ENCODE results near the gene HRAS. TPM values are rescaled to one million over a fixed set of nuclear protein-coding genes. Genes with fewer than 3 reads are reported as not detected.

HRAS gene
- total RNA-seq, 1 donor from 2014 or later: 150 TPM

GRCh38 chr11:496834-497564 is 38.4 kb downstream of the HRAS start:
- peak; percentile 98 for FAIRE-seq
- DNase-seq (ENCODE audit: low read depth): no peak
- Histone ChIP-seq H3K27me3 (ENCODE audit: control insufficient read depth, insufficient read depth, low read length) (no peaks in the 10 kb centered on the region), H3K4me3 (ENCODE audit: low read depth, low read length) (no peak overlapping the region), H3K36me3 (ENCODE audit: control insufficient read depth, insufficient read depth, low read length) (peaks cover 51% of the 10 kb centered on the region)
- no peak for TF ChIP-seq CTCF (IDR thresholded peaks at IDR 0.05; ENCODE audit: insufficient read depth, low read length, severe bottlenecking)

- Histone ChIP-seq H3K36me3 (ENCODE audit: control insufficient read depth, insufficient read depth, low read length) (peaks cover 44% of the 10 kb centered on the region), H3K4me3 (ENCODE audit: low read depth, low read length) (no peak overlapping the region), H3K27me3 (ENCODE audit: control insufficient read depth, insufficient read depth, low read length) (no peaks in the 10 kb centered on the region)
- no peak for DNase-seq (ENCODE audit: low read depth)
- no peak for FAIRE-seq
- no peak for TF ChIP-seq CTCF (IDR thresholded peaks at IDR 0.05; ENCODE audit: insufficient read depth, low read length, severe bottlenecking)
Measured at GRCh38 chr11:495537-495931, 39.8 kb downstream of the HRAS start.

- DNase-seq (ENCODE audit: low read depth): no peak
- no peak for FAIRE-seq
- TF ChIP-seq CTCF (IDR thresholded peaks at IDR 0.05; ENCODE audit: insufficient read depth, low read length, severe bottlenecking): no peak
- Histone ChIP-seq H3K36me3 (ENCODE audit: control insufficient read depth, insufficient read depth, low read length) (peaks cover 38% of the 10 kb centered on the region), H3K4me3 (ENCODE audit: low read depth, low read length) (no peak overlapping the region), H3K27me3 (ENCODE audit: control insufficient read depth, insufficient read depth, low read length) (no peaks in the 10 kb centered on the region)
Measured at GRCh38 chr11:494761-495536, 40.4 kb downstream of the HRAS start.

GRCh38 chr11:492427-493226 is 42.7 kb downstream of the HRAS start:
- H3K4me3 ChIP-seq (ENCODE audit: low read depth, low read length): no peak overlapping the region
- H3K36me3 ChIP-seq (ENCODE audit: control insufficient read depth, insufficient read depth, low read length): peaks cover 19% of the 10 kb centered on the region
- TF ChIP-seq CTCF (IDR thresholded peaks at IDR 0.05; ENCODE audit: insufficient read depth, low read length, severe bottlenecking): no peak
- H3K27me3 ChIP-seq (ENCODE audit: control insufficient read depth, insufficient read depth, low read length): no peaks in the 10 kb centered on the region
- FAIRE-seq (no peak), DNase-seq (ENCODE audit: low read depth) (no peak)

- DNase-seq (ENCODE audit: low read depth): no peak
- H3K36me3 ChIP-seq (ENCODE audit: control insufficient read depth, insufficient read depth, low read length): peaks cover 12% of the 10 kb centered on the region
- no peak for FAIRE-seq
- TF ChIP-seq CTCF (IDR thresholded peaks at IDR 0.05; ENCODE audit: insufficient read depth, low read length, severe bottlenecking): no peak
- no peak overlapping the region for H3K4me3 ChIP-seq (ENCODE audit: low read depth, low read length)
- H3K27me3 ChIP-seq (ENCODE audit: control insufficient read depth, insufficient read depth, low read length): no peaks in the 10 kb centered on the region
Measured at GRCh38 chr11:491358-491757, 44.0 kb downstream of the HRAS start.
